A549 (cell line): ENCODE measurements around the gene ANGPT4.

Experiments
- CTCF ChIP-seq: fragments of >200 bp; sonication (Bioruptor Twin); formaldehyde crosslinking; IDR thresholded peaks from 3 replicates; pipeline ENCODE4 v1.5.1; 2016
- EP300 ChIP-seq, 2 experiments: fragments of >200 bp; sonication (Bioruptor Twin); formaldehyde crosslinking; IDR thresholded peaks; 2 replicates in 1 of 2; 3 replicates in 1 of 2; pipeline ENCODE4 v1.6.1; 2016 to 2017
- HOXA7 ChIP-seq: fragments of 250-450 bp; sonication (Bioruptor Pico); IDR thresholded peaks from 2 replicates; pipeline ENCODE4 v1.5.0; 2020; ENCODE audit warnings: mild to moderate bottlenecking, moderate library complexity
- KDM1A ChIP-seq: fragments of 200-600 bp; sonication (generic); IDR thresholded peaks from 2 replicates; pipeline ENCODE4 v1.6.1; 2016; ENCODE audit warnings: low read depth, mild to moderate bottlenecking
- PBX3 ChIP-seq: IDR thresholded peaks from 2 replicates; pipeline ENCODE4 v1.6.1; 2012
- POLR2A ChIP-seq: IDR thresholded peaks from 2 replicates; pipeline ENCODE4 v1.6.1; 2012; ENCODE audit warnings: mild to moderate bottlenecking, low read length

- TF ChIP-seq PBX3, result no peak
- no peak for TF ChIP-seq HOXA7 (CRISPR knock-in tag)
- no peak for TF ChIP-seq POLR2A
- TF ChIP-seq CTCF, result no peak
- TF ChIP-seq EP300 (IDR thresholded peaks at IDR 0.05), result no peak
- TF ChIP-seq KDM1A, result no peak
Measured at GRCh38 chr20:896501-897025, 19.6 kb downstream of the ANGPT4 start.
